Memory B cell (primary cell): Measurements from ENCODE around the gene MARS2.
"Not testable (repeated sequence)": the region's sequence is repeated elsewhere in the genome, so short reads cannot be mapped to it uniquely, and the experiment has no call there.

Experiments used
- ATAC-seq: fragments of 150-1000 bp; cut with Tn5 transposase; 2 replicates; pipeline ENCODE4 v1.10.0; 2021; ENCODE audit warnings: low read depth, mild to moderate bottlenecking, moderate library complexity
- DNase-seq, 2 donors: peaks; one replicate each; pipeline ENCODE4 v3.0.0; 2022; ENCODE audit warnings: low spot score in 2 of 2
- H3K27ac Mint-ChIP-seq: one replicate; pipeline ENCODE4 v1.8.0; 2022; ENCODE audit warnings: mild to moderate bottlenecking, moderate library complexity, mixed read lengths
- H3K27me3 Mint-ChIP-seq: one replicate; pipeline ENCODE4 v1.8.0; 2022; ENCODE audit warnings: mixed read lengths
- H3K36me3 Mint-ChIP-seq: one replicate; pipeline ENCODE4 v1.8.0; 2022; ENCODE audit warnings: mild to moderate bottlenecking, mixed read lengths
- H3K4me1 Mint-ChIP-seq: one replicate; pipeline ENCODE4 v1.8.0; 2022; ENCODE audit warnings: mixed read lengths
- H3K4me3 Mint-ChIP-seq: one replicate; pipeline ENCODE4 v1.8.0; 2022; ENCODE audit warnings: mild to moderate bottlenecking, moderate library complexity, mixed read lengths
- H3K9me3 Mint-ChIP-seq: one replicate; pipeline ENCODE4 v1.8.0; 2022; ENCODE audit warnings: mixed read lengths

MARS2 gene

DNA sequence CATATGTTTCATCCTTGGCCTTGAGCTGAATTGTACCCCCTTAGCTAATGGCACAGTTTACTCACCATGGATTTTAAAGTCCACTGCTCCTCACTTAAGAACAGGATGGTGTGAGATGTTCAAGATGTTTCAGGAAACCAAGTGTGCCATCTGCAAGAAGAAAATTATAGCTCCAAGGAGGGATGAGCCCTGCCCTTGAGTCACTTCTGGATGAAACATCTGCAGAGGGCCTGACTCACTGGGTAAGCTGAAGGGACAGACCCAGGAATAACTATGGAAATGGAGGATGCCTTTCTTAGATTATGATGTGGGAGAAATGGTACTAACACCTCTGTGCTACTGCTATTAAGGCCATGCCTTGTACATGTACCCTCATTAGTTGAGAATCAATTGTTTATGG is 6.4 kb downstream of the MARS2 start:
- ATAC-seq = no peak
- H3K36me3 Mint-ChIP-seq = peaks cover 17% of the 10 kb centered on the region
- DNase-seq = no peak

DNA sequence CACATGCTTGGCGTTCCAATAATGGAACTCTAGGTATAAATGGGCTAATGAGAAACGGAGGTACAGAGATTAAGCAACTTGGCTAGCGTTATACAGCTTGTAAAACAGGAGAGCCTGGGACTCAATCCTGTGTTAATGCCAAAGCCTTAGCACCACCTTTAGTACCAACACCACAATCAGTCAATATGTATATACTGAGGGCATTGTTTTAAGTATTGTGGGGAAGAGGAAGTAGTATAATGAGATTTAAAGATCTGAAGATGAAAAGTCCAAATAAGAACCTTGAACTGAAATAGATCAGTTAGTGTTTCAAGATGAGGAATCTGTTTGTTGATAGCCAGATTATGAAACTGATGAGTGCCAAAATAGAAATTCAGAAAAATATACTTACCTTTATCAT is 8.1 kb downstream of the MARS2 start:
- peaks cover 26% of the 10 kb centered on the region for H3K4me1 Mint-ChIP-seq
- H3K9me3 Mint-ChIP-seq = no peaks in the 10 kb centered on the region
- no peak overlapping the region for H3K4me3 Mint-ChIP-seq
- no peak for ATAC-seq
- no peaks in the 10 kb centered on the region for H3K27me3 Mint-ChIP-seq
- peaks cover 17% of the 10 kb centered on the region for H3K36me3 Mint-ChIP-seq
- H3K27ac Mint-ChIP-seq = no peak overlapping the region
- DNase-seq = no peak

More for the DNA sequence above, 6.4 kb downstream of the MARS2 start:
- Mint-ChIP-seq H3K27me3 (no peaks in the 10 kb centered on the region), H3K9me3 (no peaks in the 10 kb centered on the region), H3K4me3 (no peak overlapping the region), H3K27ac (no peak overlapping the region), H3K4me1 (peaks cover 36% of the 10 kb centered on the region)

DNA sequence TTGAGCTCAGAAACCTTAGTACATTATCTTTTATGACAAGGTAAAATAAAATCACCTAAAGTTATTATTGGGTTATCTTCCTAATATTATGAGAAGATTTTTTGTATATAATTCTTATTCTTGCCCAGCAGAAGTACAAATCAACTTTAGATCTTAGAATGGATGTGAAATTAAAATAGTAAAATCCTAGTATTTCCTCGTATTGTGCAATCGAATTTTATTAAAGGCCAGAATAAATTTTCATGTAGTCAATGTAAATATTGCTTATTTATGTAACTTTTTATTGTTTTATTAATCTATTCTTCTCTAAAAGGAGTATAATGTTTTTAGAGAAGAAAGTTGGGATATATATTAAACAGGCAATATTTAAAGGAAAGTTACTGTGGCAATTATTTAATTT is 12.7 kb downstream of the MARS2 start:
- Mint-ChIP-seq H3K4me3 (no peak overlapping the region), H3K36me3 (peaks cover 4% of the 10 kb centered on the region), H3K9me3 (no peaks in the 10 kb centered on the region), H3K27ac (no peak overlapping the region), H3K4me1 (peaks cover 5% of the 10 kb centered on the region), H3K27me3 (no peaks in the 10 kb centered on the region)
- no peak for DNase-seq
- no peak for ATAC-seq

DNA sequence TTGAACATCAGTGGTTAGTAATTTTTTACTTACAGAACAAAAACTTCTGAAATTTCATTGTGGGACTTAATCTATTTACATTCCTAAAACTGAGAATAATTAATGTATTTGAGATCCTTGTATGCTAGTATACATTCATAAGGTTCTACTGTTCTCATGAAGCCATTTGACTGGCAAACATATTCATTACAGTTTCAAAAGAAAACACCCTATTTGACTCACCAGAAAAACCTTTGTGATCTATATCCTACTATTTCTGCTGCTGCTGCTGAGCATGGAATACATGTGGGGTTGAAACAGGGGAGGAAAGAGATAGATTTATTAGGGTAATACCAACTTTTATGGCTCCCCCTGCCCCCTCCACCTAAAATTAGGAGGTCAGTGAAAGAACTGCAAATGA is 21.8 kb downstream of the MARS2 start:
- Mint-ChIP-seq H3K9me3 (peaks cover 3% of the 10 kb centered on the region), H3K4me3 (no peak overlapping the region), H3K4me1 (no peaks in the 10 kb centered on the region), H3K27ac (no peak overlapping the region), H3K27me3 (no peaks in the 10 kb centered on the region), H3K36me3 (peaks cover 1% of the 10 kb centered on the region)
- ATAC-seq = no peak
- no peak for DNase-seq

DNA sequence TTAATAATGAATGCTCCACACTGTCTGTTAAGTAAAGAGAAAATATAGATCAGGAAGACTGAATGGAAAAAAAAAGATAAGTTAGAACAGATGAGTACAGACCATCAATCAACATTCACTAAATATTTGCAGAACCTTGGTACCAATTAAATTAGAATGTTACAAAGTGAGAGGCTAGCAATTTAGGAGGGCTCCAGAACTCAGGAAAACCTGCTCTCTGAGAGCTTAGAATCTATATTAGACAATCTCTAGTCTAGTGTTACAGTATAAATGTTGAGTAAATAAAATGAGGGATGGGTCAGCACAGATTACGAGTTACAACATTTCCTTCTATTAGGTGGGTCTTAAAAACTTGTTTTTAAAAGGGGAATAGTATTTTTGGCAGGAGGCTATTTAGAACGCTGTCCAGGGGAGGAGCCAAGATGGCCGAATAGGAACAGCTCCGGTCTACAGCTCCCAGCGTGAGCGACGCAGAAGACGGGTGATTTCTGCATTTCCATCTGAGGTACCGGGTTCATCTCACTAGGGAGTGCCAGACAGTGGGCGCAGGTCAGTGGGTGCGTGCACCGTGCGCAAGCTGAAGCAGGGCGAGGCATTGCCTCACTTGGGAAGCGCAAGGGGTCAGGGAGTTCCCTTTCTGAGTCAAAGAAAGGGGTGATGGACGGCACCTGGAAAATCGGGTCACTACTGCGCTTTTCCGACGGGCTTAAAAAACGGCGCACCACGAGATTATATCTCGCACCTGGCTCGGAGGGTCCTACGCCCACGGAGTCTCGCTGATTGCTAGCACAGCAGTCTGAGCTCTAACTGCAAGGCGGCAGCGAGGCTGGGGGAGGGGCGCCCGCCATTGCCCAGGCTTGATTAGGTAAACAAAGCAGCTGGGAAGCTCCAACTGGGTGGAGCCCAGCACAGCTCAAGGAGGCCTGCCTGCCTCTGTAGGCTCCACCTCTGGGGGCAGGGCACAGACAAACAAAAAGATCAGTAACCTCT is 23.7 kb downstream of the MARS2 start:
- not testable (repeated sequence) for H3K4me1 Mint-ChIP-seq, ATAC-seq, H3K9me3 Mint-ChIP-seq, H3K27ac Mint-ChIP-seq, H3K36me3 Mint-ChIP-seq, H3K27me3 Mint-ChIP-seq, DNase-seq, H3K4me3 Mint-ChIP-seq

DNA sequence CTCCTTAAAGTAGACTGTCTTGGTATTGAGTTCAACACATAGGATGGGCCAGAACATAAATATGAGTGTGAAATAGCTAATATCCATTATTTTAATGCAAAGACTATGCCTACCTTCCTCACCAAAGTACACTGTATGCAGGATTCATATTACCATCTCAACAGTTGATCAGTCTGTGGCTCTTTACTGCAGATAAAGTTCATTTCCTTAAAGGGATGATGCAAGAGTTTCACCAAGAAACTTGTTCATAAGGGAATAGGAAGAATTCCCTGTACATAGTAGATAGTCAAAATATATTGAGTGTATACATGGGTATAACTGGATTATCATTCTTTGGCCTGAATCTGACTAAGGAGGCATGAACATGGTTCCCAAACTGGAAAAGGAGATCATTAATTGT is 35.0 kb downstream of the MARS2 start:
- H3K27ac Mint-ChIP-seq = no peak overlapping the region
- H3K36me3 Mint-ChIP-seq = no peaks in the 10 kb centered on the region
- no peaks in the 10 kb centered on the region for H3K9me3 Mint-ChIP-seq
- ATAC-seq (no peak), DNase-seq (no peak)
- peaks cover 9% of the 10 kb centered on the region for H3K27me3 Mint-ChIP-seq
- H3K4me3 Mint-ChIP-seq = no peak overlapping the region
- no peaks in the 10 kb centered on the region for H3K4me1 Mint-ChIP-seq
